Measurements from ENCODE around the gene SLC8A1.

Gene SLC8A1

DNA sequence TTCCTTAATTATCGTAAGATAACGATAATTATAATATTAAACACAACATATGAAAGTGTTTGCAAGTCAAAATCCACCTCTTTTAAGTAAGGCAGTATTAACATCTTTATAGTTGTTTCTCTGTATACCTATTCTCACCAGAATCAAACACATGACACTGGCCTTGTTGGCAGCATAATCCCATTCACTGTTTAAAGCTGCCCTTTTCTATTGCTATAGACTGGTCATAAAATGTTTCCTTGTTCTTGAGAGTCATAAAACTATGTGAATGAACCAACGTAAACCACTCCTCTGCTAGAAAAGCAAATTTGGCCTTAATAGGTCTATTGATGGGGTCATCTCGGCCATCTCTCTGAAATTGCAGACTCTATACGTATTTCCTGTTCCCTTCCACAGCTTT is 293.1 kb downstream of the SLC8A1 start:
- DNase-seq (ENCODE audit: low read depth), result no peak
- TF ChIP-seq, protein P1, sequence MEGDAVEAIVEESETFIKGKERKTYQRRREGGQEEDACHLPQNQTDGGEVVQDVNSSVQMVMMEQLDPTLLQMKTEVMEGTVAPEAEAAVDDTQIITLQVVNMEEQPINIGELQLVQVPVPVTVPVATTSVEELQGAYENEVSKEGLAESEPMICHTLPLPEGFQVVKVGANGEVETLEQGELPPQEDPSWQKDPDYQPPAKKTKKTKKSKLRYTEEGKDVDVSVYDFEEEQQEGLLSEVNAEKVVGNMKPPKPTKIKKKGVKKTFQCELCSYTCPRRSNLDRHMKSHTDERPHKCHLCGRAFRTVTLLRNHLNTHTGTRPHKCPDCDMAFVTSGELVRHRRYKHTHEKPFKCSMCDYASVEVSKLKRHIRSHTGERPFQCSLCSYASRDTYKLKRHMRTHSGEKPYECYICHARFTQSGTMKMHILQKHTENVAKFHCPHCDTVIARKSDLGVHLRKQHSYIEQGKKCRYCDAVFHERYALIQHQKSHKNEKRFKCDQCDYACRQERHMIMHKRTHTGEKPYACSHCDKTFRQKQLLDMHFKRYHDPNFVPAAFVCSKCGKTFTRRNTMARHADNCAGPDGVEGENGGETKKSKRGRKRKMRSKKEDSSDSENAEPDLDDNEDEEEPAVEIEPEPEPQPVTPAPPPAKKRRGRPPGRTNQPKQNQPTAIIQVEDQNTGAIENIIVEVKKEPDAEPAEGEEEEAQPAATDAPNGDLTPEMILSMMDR (IDR thresholded peaks at IDR 0.05; ENCODE audit: insufficient read depth, low read depth, low read length, missing control alignments), result no peak
- H3K4me3 ChIP-seq (ENCODE audit: low read depth, low read length), result no peak overlapping the region

DNA sequence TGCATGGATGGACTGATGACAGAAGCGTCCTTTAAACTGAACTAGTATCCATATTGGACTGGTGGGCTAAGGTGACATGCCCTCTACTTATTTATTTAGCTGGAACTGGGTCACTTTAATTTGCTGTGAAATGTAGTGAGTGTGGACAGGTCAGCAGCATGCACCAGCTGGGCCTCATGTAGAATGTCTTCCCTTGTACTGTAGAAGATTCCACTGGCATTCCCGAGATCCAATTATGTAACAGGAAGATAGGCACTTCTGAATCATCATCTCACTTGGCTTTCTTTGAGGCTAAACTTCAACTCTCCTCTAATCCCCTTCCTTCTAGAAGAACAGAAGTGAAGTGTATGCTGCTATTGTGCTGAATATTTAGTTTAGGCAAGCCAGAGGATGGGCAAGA is 296.2 kb downstream of the SLC8A1 start:
- DNase-seq (ENCODE audit: low read depth), result no peak
- H3K4me3 ChIP-seq (ENCODE audit: low read depth, low read length), result no peak overlapping the region
- TF ChIP-seq, protein P1 (IDR thresholded peaks at IDR 0.05; ENCODE audit: insufficient read depth, low read depth, low read length, missing control alignments), result no peak

DNA sequence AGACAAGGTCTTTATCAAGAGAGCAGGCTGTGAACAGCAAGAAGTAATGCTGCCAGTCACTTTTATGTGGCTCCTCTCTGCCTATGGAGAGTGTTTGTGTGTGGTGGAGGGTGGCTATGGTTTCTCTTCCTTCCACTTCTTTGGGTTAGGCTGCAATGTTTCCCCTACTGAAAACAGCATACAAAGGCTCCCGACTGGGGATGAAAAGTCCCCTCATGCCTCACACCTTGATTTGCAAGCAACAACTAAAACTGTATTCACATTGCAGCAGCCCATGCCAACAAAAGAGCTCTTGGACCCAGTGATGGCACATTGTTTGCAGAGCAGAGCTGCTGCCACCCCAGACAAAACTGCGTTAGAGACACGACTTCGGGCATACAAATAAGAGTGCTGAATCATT is 301.6 kb downstream of the SLC8A1 start:
- TF ChIP-seq, protein P1 (IDR thresholded peaks at IDR 0.05; ENCODE audit: insufficient read depth, low read depth, low read length, missing control alignments), result no peak
- DNase-seq (ENCODE audit: low read depth), result no peak
- H3K4me3 ChIP-seq (ENCODE audit: low read depth, low read length), result no peak overlapping the region

DNA sequence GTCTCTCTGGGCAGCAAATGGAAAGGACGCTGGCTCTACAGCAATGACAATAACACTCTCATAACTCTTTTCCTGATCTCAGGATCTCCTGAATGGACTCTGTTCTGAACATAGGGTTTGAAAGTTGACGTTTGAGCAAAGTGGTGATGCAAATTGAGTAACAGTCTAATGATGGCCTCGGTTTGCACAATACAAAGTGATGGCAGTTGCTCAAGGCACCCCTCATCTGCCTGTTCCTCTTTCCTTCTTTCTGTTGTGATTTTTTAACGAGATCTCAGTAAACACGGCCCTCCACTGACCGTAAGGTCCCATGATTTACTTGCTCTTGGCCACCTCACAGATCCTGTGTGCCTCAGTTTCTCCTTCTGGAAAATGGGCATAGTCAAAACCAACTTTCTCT is 303.6 kb downstream of the SLC8A1 start:
- DNase-seq (ENCODE audit: low read depth), result no peak
- H3K4me3 ChIP-seq (ENCODE audit: low read depth, low read length), result no peak overlapping the region
- TF ChIP-seq, protein P1 (IDR thresholded peaks at IDR 0.05; ENCODE audit: insufficient read depth, low read depth, low read length, missing control alignments), result no peak

DNA sequence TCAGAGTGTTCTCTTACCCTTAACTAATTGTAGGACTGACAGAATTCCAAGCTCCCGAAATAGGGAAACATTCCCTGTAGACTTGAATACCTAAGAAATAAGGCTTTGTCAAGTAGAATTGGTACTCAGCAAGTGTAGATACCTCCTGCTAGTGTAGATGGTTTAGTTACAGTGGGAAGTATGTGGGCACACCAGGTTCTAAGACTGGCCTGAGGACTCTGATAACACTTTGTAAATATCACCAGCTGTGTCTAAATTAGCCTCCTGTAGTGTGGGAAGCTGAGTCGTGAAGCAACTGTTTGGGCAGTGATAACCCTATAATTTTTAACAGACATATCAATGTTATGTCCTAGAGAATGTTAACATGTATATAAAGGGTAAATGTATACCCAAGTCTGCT is 304.5 kb downstream of the SLC8A1 start:
- H3K4me3 ChIP-seq (ENCODE audit: low read depth, low read length), result no peak overlapping the region
- no peak for DNase-seq (ENCODE audit: low read depth)
- TF ChIP-seq, protein P1 (IDR thresholded peaks at IDR 0.05; ENCODE audit: insufficient read depth, low read depth, low read length, missing control alignments), result no peak

DNA sequence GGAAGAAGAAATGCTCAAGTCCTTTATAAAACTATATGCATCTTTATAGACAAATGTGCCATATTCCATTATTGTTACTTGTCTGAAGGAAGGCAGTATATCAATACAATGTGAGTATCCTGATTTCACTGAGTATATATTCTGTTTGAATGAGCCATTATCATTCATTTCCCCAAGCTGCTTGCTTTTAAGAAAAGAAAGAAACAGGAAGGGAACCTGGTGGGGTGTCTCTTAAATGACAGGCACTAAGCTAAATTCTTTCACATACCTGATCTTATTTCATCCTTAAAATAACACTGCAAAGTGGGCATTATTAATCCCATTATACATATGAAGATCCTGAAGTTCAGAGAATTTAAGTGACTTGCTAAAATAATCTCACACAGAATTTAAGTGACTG is 307.9 kb downstream of the SLC8A1 start:
- no peak overlapping the region for H3K4me3 ChIP-seq (ENCODE audit: low read depth, low read length)
- TF ChIP-seq, protein P1 (IDR thresholded peaks at IDR 0.05; ENCODE audit: insufficient read depth, low read depth, low read length, missing control alignments), result no peak
- DNase-seq (ENCODE audit: low read depth), result no peak

DNA sequence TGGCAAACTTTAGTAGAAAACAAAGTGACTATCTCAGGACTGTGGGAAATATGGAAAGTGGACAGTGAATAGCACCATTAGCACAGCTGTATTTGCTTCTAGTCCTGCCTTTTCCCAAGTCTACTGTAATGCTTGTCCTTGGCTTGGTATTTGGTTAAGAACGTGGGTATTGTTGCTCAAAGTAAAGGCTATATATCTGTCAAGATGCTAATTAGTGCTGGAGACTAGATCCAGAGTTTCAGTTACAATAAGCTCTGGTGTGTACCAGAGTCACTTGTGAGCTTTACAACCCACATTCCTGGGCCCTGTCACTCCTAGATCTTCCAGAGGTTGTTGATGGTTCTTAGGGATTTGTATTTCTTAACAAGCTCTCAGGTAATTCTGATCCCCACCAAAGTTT is 313.6 kb downstream of the SLC8A1 start:
- TF ChIP-seq, protein P1 (IDR thresholded peaks at IDR 0.05; ENCODE audit: insufficient read depth, low read depth, low read length, missing control alignments), result no peak
- H3K4me3 ChIP-seq (ENCODE audit: low read depth, low read length), result no peak overlapping the region
- no peak for DNase-seq (ENCODE audit: low read depth)
